OCI-LY7 (cell line): ENCODE measurements around the gene KANSL3. TPM values are rescaled to one million over a fixed set of nuclear protein-coding genes. Genes with fewer than 3 reads are reported as not detected.
"Not testable (repeated sequence)": the region's sequence is repeated elsewhere in the genome, so short reads cannot be mapped to it uniquely, and the experiment has no call there.

ENCODE experiments used
- BruUV-seq: library from RNA; stranded (reverse); fragments of 400-500 nt; replicated peaks from 2 replicates; lab custom pipeline; 2021; lab: Mats Ljungman, UMichigan
- CTCF ChIA-PET: fragments of 300-600 bp; sonication (Branson Sonifier 250); formaldehyde crosslinking; loops from one replicate; lab custom pipeline; 2022; ENCODE audit warnings: antibody characterized with exemption; ENCODE audit not compliant: unreplicated experiment; lab: Charles Lee
- POLR2A ChIA-PET: fragments of 300-600 bp; sonication (Branson Sonifier 250); formaldehyde crosslinking; loops from one replicate; lab custom pipeline; 2022; ENCODE audit warnings: antibody characterized with exemption; lab: Charles Lee
- DNase-seq: peaks from one replicate; pipeline ENCODE4 v3.0.0-alpha.2; 2015; ENCODE audit warnings: low spot score
- H2AFZ ChIP-seq: fragments of 200-600 bp; sonication (generic), shearing (Covaris generic); 2 replicates; pipeline ENCODE4 v1.6.1; 2014; ENCODE audit warnings: mild to moderate bottlenecking, antibody characterized with exemption, low read length, moderate library complexity
- H3K27ac ChIP-seq: fragments of 200-600 bp; sonication (generic); 2 replicates; pipeline ENCODE4 v1.5.1; 2014; ENCODE audit warnings: mixed run types, low read depth, mild to moderate bottlenecking, moderate library complexity, low read length, inconsistent platforms; ENCODE audit not compliant: poor library complexity, severe bottlenecking
- H3K36me3 ChIP-seq: fragments of 200-600 bp; sonication (generic); 2 replicates; pipeline ENCODE4 v1.6.1; 2014; ENCODE audit warnings: mild to moderate bottlenecking, antibody characterized with exemption, low read length, moderate library complexity, mixed read lengths; ENCODE audit not compliant: insufficient read depth
- H3K4me1 ChIP-seq: fragments of 200-600 bp; sonication (generic); 2 replicates; pipeline ENCODE4 v1.5.1; 2014; ENCODE audit warnings: mild to moderate bottlenecking, low read length; ENCODE audit not compliant: insufficient read depth, poor library complexity, severe bottlenecking
- H3K4me2 ChIP-seq: fragments of 200-600 bp; sonication (generic); 2 replicates; pipeline ENCODE4 v1.6.1; 2014; ENCODE audit warnings: mild to moderate bottlenecking, low read length
- H3K4me3 ChIP-seq: fragments of 200-600 bp; sonication (generic); 2 replicates; pipeline ENCODE4 v1.5.1; 2014; ENCODE audit warnings: mild to moderate bottlenecking, low read depth, low read length; ENCODE audit not compliant: poor library complexity, severe bottlenecking
- H3K79me2 ChIP-seq: fragments of 200-600 bp; sonication (generic); 2 replicates; pipeline ENCODE4 v1.6.1; 2016; ENCODE audit warnings: low read depth, mild to moderate bottlenecking, low read length, moderate library complexity, mixed read lengths; ENCODE audit not compliant: insufficient read depth
- H3K9me2 ChIP-seq: fragments of 200-600 bp; sonication (generic); 2 replicates; pipeline ENCODE4 v1.6.1; 2016; ENCODE audit warnings: mild to moderate bottlenecking, low read length, mixed read lengths; ENCODE audit not compliant: insufficient read depth
- H3K9me3 ChIP-seq: fragments of 200-600 bp; sonication (generic); 2 replicates; pipeline ENCODE4 v1.6.1; 2014; ENCODE audit warnings: mild to moderate bottlenecking, mixed run types, low read length, mixed read lengths
- H4K20me1 ChIP-seq: fragments of 200-600 bp; sonication (generic); 2 replicates; pipeline ENCODE4 v1.6.1; 2014; ENCODE audit warnings: mild to moderate bottlenecking, antibody characterized with exemption, low read length, moderate library complexity, mixed read lengths; ENCODE audit not compliant: insufficient read depth
- CTCF ChIP-seq: fragments of 200-600 bp; sonication (generic); conservative IDR thresholded peaks from 2 replicates; pipeline ENCODE4 v1.5.1; 2014; ENCODE audit warnings: mild to moderate bottlenecking, antibody characterized with exemption, low read length, moderate library complexity, mixed read lengths
- EZH2phosphoT487 ChIP-seq: fragments of 200-600 bp; sonication (generic); IDR thresholded peaks from 2 replicates; pipeline ENCODE4 v1.6.1; 2018; ENCODE audit warnings: low read depth, borderline replicate concordance, mild to moderate bottlenecking, mixed run types, antibody characterized with exemption, low read length, moderate library complexity, mixed read lengths
- intact Hi-C: fragments of 100-400 bp; cut with micrococcal nuclease; formaldehyde crosslinking; loops from one replicate; pipeline ENCODE4 v1.10.0; 2022; ENCODE audit not compliant: unreplicated experiment
- total RNA-seq, 2 experiments: library from RNA; depleted of rRNA in 1 of 2; stranded (reverse); fragments of >200 nt in 1 of 2; shearing (Covaris generic) in 1 of 2; gene quantifications; 2 replicates each; pipeline ENCODE4 v1.2.3, GENCODE V29; 2014 to 2022

The KANSL3 gene
- total RNA-seq, 2 experiments from 2014 or later: 46.4 to 51.6 TPM

GRCh38 chr2:96668771-96669170 lies 30.7 kb upstream of the KANSL3 start:
- Histone ChIP-seq H3K36me3 (no peaks in the 10 kb centered on the region), H2AFZ (no peak overlapping the region), H3K9me3 (no peaks in the 10 kb centered on the region), H3K4me3 (no peak overlapping the region), H3K4me1 (no peaks in the 10 kb centered on the region), H3K9me2 (no peaks in the 10 kb centered on the region), H4K20me1 (no peaks in the 10 kb centered on the region), H3K27ac (no peak overlapping the region), H3K4me2 (no peak overlapping the region), H3K79me2 (no peaks in the 10 kb centered on the region)
- CTCF ChIA-PET: interaction anchor here (0.5 kb wide), 1 partner anchor 265 kb away, joined by 3 read pairs; no protein-coding TSS in a partner anchor
- no TSS peak for BruUV-seq
- intact Hi-C loops: no loop called here
- no peak for TF ChIP-seq CTCF
- no peak for TF ChIP-seq EZH2phosphoT487
- DNase-seq: no peak
- POLR2A ChIA-PET: no interaction called here

GRCh38 chr2:96665717-96666116 lies 27.6 kb upstream of the KANSL3 start:
- POLR2A ChIA-PET: interaction anchor here (0.7 kb wide), 1 partner anchor 36 kb away, joined by 3 read pairs; no protein-coding TSS in a partner anchor
- DNase-seq, intact Hi-C loops, H3K4me2 ChIP-seq, BruUV-seq, H3K36me3 ChIP-seq, H3K79me2 ChIP-seq, H3K27ac ChIP-seq, H2AFZ ChIP-seq, H4K20me1 ChIP-seq, H3K4me3 ChIP-seq, CTCF ChIA-PET, H3K4me1 ChIP-seq, H3K9me3 ChIP-seq, H3K9me2 ChIP-seq: not testable (repeated sequence)

DNA sequence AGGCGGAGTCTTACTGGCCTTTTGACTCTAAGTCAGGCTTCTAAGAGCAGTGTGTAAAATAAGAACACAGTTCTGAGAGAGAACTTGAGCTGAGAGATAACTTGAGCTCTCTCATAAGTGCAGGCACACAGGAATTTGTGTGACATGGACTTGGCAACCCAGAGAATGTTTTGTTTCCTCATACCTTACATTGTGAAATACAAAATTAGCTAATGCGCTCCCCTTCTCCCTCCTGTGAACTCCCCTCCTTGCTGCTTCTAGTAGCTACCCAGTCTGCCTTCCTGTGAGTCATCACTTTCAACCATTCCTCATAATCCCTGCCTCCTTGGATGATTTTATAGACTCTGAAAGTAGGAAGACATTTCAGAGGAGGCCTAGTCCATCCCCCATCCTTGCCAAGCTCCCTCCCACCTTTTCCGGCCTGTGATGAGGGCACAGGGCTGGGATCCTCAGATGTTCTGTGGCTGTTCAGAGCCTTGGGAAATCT lies 27.0 kb upstream of the KANSL3 start:
- Histone ChIP-seq H3K4me3 (no peak overlapping the region), H3K36me3 (no peaks in the 10 kb centered on the region), H3K9me2 (no peaks in the 10 kb centered on the region), H3K4me1 (no peaks in the 10 kb centered on the region), H4K20me1 (no peaks in the 10 kb centered on the region), H3K27ac (no peak overlapping the region), H3K79me2 (no peaks in the 10 kb centered on the region), H3K9me3 (no peaks in the 10 kb centered on the region), H2AFZ (no peak overlapping the region), H3K4me2 (no peak overlapping the region)
- no peak for DNase-seq
- intact Hi-C loops: no loop called here
- TF ChIP-seq EZH2phosphoT487 (no peak), CTCF (no peak)
- BruUV-seq: no TSS peak
- ChIA-PET POLR2A (interaction anchor here (0.7 kb wide), 1 partner anchor 36 kb away, joined by 3 read pairs; no protein-coding TSS in a partner anchor), CTCF (no interaction called here)
